DOHH2 (cell line): ENCODE measurements around the gene PPHLN1.

Experiments used
- H3F3A ChIP-seq: fragments of 200-600 bp; sonication (generic), shearing (Covaris generic); 2 replicates; pipeline ENCODE4 v1.6.0; 2016; ENCODE audit warnings: antibody characterized with exemption, mild to moderate bottlenecking; ENCODE audit not compliant: control insufficient read depth, insufficient read depth
- H3K27ac ChIP-seq: fragments of 200-600 bp; sonication (generic); 2 replicates; pipeline ENCODE4 v1.5.1; 2014; ENCODE audit warnings: low read depth, mild to moderate bottlenecking, low read length, moderate library complexity
- H3K27me3 ChIP-seq: fragments of 200-600 bp; sonication (generic); 2 replicates; pipeline ENCODE4 v1.6.1; 2014; ENCODE audit warnings: mild to moderate bottlenecking, low read length, mixed read lengths; ENCODE audit not compliant: control insufficient read depth
- H3K36me3 ChIP-seq: fragments of 200-600 bp; sonication (generic); 2 replicates; pipeline ENCODE4 v1.6.1; 2014; ENCODE audit warnings: mild to moderate bottlenecking, low read length, moderate library complexity, mixed read lengths; ENCODE audit not compliant: control insufficient read depth
- H3K4me1 ChIP-seq: fragments of 200-600 bp; sonication (generic); 2 replicates; pipeline ENCODE4 v1.6.1; 2014; ENCODE audit warnings: mild to moderate bottlenecking, low read length, mixed read lengths; ENCODE audit not compliant: control insufficient read depth
- H3K4me2 ChIP-seq: fragments of 200-600 bp; sonication (generic); 2 replicates; pipeline ENCODE4 v1.6.0; 2014; ENCODE audit warnings: mild to moderate bottlenecking, low read length, moderate library complexity
- H3K4me3 ChIP-seq: fragments of 200-600 bp; sonication (generic); 2 replicates; pipeline ENCODE4 v1.5.1; 2014; ENCODE audit warnings: mild to moderate bottlenecking, low read length, mixed read lengths
- H3K79me2 ChIP-seq: fragments of 200-600 bp; sonication (generic); 2 replicates; pipeline ENCODE4 v1.6.1; 2014; ENCODE audit warnings: mild to moderate bottlenecking, low read length, mixed read lengths; ENCODE audit not compliant: control insufficient read depth
- H3K9me2 ChIP-seq: fragments of 200-600 bp; sonication (generic); replicated peaks from 2 replicates; pipeline ENCODE4 v1.6.1; 2014; ENCODE audit warnings: mild to moderate bottlenecking, low read length, mixed read lengths; ENCODE audit not compliant: control insufficient read depth
- H3K9me3 ChIP-seq: fragments of 200-600 bp; sonication (generic); 2 replicates; pipeline ENCODE4 v1.6.1; 2014; ENCODE audit warnings: antibody characterized with exemption, low read length, mixed read lengths; ENCODE audit not compliant: control insufficient read depth, insufficient read depth
- H4K20me1 ChIP-seq: fragments of 200-600 bp; sonication (generic); 2 replicates; pipeline ENCODE4 v1.6.0; 2014; ENCODE audit warnings: low read depth, mild to moderate bottlenecking, antibody characterized with exemption, low read length, moderate library complexity; ENCODE audit not compliant: control insufficient read depth, insufficient read depth
- EZH2phosphoT487 ChIP-seq: fragments of 200-600 bp; sonication (generic); IDR thresholded peaks from 2 replicates; pipeline ENCODE4 v1.6.1; 2017; ENCODE audit warnings: borderline replicate concordance, mild to moderate bottlenecking, antibody characterized with exemption, low read length, moderate library complexity, mixed read lengths
- TF ChIP-seq, protein P1 (sequence below): fragments of 200-600 bp; sonication (generic); IDR thresholded peaks from one replicate; pipeline ENCODE4 v1.5.1; 2014; ENCODE audit warnings: antibody characterized with exemption, mild to moderate bottlenecking, low read depth, low read length; ENCODE audit not compliant: poor library complexity, severe bottlenecking

The PPHLN1 gene

DNA sequence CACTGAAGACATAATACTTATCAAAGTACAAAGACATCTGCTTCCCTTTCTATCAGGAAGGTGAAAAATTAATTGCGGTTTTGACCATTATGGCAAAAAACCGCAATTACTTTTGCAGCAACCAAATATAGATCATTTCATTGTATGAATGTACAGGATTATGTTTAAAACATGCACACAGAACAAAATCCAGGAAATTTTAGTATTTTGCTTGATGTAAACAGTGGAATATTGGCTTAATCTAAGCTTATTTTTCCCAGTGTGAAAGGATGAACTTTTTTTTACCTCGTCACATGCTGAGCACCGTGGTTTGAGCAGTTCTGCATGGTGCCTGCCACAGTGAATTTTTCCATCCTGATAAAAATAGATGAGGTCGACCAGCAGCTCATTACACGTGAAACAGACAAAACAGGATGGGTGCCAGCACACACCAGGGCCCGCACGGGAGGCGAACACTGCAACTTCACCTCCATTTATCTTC lies 142.4 kb downstream of the PPHLN1 start:
- H3F3A ChIP-seq: peaks cover 22% of the 10 kb centered on the region
- H4K20me1 ChIP-seq: no peaks in the 10 kb centered on the region
- no peaks in the 10 kb centered on the region for H3K36me3 ChIP-seq
- no peaks in the 10 kb centered on the region for H3K9me2 ChIP-seq
- peak overlapping the region; percentile 74 for H3K27ac ChIP-seq
- peaks cover 63% of the 10 kb centered on the region for H3K4me1 ChIP-seq
- peak overlapping the region; percentile 62 for H3K4me2 ChIP-seq
- no peak for TF ChIP-seq EZH2phosphoT487
- TF ChIP-seq, protein P1, sequence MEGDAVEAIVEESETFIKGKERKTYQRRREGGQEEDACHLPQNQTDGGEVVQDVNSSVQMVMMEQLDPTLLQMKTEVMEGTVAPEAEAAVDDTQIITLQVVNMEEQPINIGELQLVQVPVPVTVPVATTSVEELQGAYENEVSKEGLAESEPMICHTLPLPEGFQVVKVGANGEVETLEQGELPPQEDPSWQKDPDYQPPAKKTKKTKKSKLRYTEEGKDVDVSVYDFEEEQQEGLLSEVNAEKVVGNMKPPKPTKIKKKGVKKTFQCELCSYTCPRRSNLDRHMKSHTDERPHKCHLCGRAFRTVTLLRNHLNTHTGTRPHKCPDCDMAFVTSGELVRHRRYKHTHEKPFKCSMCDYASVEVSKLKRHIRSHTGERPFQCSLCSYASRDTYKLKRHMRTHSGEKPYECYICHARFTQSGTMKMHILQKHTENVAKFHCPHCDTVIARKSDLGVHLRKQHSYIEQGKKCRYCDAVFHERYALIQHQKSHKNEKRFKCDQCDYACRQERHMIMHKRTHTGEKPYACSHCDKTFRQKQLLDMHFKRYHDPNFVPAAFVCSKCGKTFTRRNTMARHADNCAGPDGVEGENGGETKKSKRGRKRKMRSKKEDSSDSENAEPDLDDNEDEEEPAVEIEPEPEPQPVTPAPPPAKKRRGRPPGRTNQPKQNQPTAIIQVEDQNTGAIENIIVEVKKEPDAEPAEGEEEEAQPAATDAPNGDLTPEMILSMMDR: no peak
- peak overlapping the region; percentile 50 for H3K4me3 ChIP-seq
- no peaks in the 10 kb centered on the region for H3K9me3 ChIP-seq
- peaks cover 14% of the 10 kb centered on the region; the same call in 1 of the 2 replicates for H3K27me3 ChIP-seq
- H3K79me2 ChIP-seq: no peaks in the 10 kb centered on the region

DNA sequence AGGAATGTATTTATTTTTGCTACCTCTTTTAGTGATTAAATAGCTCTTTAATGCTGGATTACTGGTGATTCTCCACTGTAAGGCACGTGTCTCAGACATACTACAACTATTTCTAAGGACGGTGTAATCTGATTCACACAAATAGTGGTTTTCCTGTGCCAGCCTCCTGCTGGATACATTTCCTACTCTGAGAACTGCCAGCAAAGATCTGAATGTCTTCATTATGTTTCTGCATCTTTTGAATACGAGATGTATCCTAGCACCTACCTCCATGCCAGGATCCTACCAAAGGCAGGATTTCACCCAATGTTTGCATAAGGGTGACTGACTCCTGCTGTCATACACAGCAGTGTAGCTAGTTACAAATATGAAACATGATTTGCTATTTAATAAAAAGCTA lies 143.0 kb downstream of the PPHLN1 start:
- Histone ChIP-seq H3K4me2 (peak overlapping the region; percentile 62), H3K79me2 (no peaks in the 10 kb centered on the region), H3K27ac (peak overlapping the region; percentile 74), H3K9me2 (no peaks in the 10 kb centered on the region), H3K4me1 (peaks cover 66% of the 10 kb centered on the region), H3K4me3 (peak overlapping the region; percentile 50), H3K9me3 (no peaks in the 10 kb centered on the region), H4K20me1 (no peaks in the 10 kb centered on the region), H3F3A (peaks cover 22% of the 10 kb centered on the region), H3K36me3 (no peaks in the 10 kb centered on the region), H3K27me3 (peaks cover 14% of the 10 kb centered on the region; the same call in 1 of the 2 replicates)
- TF ChIP-seq, protein P1: no peak
- no peak for TF ChIP-seq EZH2phosphoT487

DNA sequence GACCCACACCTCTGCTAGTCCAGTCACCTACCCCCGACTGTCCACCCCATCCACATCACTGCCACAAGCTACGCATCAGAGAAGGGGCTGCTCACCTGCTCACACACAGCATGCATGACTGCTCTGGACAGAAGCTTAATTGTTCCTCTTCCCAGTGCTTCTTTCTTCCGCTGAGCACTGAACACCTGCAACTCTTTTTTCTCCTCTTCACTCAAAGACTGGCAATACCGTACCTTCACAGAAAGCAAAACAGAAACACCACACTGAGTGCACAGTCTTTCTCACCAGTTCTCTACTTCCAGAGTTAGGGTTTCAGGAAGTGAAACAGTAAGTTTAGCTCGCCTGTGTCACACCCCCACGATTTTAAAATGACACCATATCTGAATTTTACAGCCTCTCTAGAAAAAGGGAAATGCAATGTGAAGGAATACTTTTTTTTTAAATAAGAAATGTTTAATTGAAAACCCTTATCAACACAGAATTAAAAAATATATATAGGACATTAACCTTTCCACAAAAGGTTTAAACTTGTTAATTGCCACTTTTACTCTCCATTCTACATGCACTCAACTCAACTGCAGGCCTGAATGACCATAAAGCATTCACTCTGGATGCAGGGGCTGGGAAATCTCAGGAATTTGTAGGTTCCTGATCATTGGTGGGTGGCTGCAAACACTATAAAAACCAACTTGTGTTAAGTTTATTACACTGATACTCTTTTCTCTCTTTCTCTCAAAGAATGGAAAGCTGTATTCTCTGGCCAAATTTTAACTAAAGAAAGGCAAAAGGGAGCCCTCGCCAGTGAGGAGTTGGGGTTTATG lies 143.6 kb downstream of the PPHLN1 start:
- Histone ChIP-seq H3K4me2 (peak overlapping the region; percentile 62), H3K27me3 (peaks cover 14% of the 10 kb centered on the region; the same call in 1 of the 2 replicates), H3K36me3 (no peaks in the 10 kb centered on the region), H3K4me1 (peaks cover 66% of the 10 kb centered on the region), H3F3A (peaks cover 22% of the 10 kb centered on the region), H3K27ac (peak overlapping the region; percentile 74), H3K4me3 (peak overlapping the region; percentile 50), H3K9me2 (no peaks in the 10 kb centered on the region), H3K79me2 (no peaks in the 10 kb centered on the region), H4K20me1 (no peaks in the 10 kb centered on the region), H3K9me3 (no peaks in the 10 kb centered on the region)
- no peak for TF ChIP-seq EZH2phosphoT487
- TF ChIP-seq, protein P1: no peak
